NOMO-1 (cell line): Measurements from ENCODE around the gene MACROD2.

Experiments
- DNase-seq, 2 experiments: peaks; one replicate each; lab custom pipeline; 2025; ENCODE audit not compliant: unreplicated experiment in 2 of 2; lab: John Stamatoyannopoulos, UW

MACROD2 gene

DNA sequence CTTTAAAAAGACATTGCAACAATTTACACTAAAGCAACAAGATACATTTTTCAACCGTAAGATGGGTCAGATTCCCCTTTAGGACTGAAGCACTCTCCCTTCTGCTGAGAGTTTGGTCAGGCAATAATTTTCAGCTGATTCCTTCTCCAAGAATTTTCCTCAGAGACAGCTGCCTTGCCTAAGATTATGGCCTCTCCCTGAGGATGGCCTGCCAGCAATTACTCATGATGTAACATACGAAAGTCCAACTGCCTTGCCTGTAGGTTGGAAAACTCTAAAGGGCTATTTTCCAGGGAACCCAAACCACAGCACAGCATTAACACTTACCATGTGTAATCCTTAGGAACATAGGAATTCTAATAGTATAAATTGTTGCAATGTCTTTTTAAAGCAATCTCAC lies 571.2 kb downstream of the MACROD2 start:
- no peak for DNase-seq

DNA sequence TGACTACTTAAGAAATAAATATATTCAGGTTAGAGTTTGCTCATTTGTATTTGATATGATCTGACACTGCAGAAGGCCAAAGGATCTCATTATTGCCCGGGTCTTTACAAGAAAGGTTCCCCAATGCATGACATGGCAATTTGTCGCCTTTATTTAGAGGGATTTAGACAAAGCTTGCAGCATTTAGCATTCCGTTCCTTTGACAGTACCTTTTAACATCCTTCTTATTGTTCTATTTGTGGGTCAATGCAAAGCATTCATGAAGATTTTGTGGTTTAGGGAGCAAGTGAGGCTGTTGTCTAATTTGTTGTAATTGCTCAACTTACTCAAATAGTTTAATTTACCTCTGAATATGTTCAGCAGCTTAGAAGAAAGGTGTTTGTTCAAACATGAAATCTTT lies 572.9 kb downstream of the MACROD2 start:
- DNase-seq: no peak

DNA sequence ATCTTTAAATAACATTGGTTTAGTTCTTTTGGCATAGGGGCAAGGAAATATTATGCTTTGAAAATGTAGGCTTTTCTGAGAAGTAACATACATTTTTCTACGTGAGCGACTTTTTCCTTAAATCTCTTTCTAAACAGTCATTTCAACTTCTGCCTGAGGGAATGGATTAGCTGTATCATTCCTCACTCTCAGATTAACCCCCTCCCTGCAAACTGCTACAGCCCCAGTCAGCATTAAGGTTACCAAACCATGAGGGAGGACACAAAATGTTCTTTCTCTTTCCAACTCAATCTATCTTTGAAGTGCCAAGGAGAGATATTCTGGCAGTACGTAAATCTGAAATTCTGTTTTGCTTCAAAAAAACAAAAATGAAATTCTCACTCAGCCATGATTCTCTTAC lies 573.4 kb downstream of the MACROD2 start:
- DNase-seq: no peak

DNA sequence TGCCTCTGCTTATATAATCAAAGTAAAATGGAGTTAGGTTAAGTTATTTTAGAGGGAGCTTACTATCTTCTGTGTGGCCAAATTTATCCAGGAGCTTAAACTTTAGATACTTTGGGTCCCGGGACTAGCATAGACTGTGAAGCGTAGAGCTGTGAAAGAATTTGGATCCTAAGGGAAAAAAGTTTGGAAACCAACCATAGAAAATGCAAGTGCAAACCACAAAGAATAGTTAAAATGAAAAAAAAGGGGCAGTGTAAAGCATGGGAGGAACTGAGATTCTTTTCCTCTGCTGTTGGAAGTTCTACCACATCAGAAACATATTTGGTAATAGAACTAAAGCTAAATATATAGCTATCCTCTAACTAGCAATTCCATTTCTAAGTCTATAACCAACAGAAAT lies 574.3 kb downstream of the MACROD2 start:
- DNase-seq: no peak

DNA sequence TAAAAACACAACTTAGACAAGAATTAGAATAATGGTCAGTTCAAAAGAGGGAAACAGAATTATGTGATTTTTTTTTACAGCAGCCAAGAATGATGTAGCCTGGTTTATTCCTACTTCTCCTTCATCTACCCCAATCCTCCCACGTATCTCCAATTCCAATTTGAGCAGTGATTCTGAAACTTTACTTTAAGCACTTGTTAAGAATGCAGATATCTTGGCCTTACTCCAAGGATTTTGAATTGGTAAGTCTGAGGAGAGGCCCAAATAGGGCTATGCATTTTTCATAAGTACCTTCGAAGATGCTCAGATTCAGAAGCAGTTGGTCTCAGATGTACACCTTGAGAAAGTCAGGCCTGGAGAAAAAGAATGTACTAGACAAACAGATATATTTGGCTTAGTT lies 575.5 kb downstream of the MACROD2 start:
- no peak for DNase-seq

DNA sequence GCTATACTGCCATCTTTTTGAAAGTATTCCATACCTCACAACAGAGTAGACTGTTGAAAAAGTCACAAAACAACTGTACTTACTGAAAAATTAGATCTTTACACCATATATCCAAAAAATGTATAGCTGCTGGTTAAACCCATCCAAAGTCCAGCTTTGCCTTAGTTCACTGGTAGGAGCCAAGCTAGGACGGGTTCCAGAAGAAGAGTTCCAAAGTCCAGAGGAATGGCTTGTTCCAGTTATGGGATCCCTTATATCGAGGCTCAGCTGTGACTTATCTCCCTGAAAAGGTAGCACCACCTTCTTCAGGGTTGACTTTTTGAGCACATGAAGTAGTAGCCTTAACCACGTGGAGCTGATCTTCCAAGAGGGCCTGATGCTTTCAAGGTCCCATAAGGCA lies 578.4 kb downstream of the MACROD2 start:
- no peak for DNase-seq

DNA sequence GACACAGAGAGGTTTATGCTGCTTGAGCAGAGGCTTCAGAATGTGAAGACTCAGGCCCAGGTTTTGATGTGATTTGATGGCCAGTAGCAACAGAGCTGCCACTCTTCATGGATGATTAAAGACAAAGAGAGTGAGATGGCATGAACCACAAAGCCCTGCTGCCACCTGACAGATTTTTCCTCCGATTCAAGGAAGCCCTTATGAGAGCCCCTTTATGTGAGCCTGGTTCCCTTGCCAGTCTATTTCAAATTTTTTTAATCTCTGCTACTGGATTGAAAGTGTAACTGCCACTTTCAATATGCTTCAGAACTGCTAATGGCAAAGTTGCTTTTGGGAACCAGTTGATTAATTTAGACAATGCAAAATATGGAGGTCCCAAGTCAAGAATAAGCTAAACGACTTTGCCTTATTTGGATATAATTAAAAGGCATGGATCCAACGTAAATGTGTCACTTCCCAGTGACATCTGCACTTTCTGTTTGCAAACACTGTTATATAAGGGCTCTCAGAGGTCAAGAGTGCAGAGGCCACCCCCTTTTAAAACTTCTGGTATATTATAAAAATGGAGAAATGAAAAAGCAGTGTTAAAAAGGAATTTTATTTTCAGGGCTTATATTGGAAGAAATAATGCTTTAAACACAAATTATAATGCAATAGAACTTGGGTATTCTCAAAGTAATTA lies 581.0 kb downstream of the MACROD2 start:
- peak in 1 of 2 experiments; percentile 1 for DNase-seq

DNA sequence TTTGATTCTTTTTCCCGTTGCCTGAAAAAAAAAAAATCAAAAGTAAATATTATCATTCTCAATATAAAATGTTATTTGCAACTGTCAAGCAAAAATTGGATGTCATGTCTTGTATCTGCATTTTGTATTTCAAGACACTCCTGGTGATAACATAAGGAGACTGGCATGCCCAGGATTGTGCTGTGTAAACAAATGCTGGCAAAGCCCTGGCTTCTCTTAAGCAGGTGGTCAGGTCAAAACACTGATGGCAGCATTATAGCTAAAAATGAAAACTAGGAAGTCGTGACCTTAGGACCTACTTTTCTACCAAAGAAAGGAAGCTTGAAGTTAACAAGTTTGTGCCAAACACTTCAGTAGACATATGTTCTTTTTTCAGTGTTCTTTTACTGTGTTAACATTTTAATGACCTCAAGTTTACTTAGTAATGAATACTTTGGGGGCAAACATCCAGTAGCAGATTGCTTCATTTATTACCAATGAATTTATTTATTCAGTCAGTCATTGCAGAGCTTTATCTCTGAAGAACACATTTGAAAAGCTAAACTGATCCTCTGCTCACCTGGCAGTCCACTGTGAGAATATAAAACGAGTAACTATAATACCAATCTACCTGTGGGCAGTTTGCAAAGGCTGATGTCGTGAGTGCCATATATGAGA lies 585.2 kb downstream of the MACROD2 start:
- DNase-seq: no peak

DNA sequence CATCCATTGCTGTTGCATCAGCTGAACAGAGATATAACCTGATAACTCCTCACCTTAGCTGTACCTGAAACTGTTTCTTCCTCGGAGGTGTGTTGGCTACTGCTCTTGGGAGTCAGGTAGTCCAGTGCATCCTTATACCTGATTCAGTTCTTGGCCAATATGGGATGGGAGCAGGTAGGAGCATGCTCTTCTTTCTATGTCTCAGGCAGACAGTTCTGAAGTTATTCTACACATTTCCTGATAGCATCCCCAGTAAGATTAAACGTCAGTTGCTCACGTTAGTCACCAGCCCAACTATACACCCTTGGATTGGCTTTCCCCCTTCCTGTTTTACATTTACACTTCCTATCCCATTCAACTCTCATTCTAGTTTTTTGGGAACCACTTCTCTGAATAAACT lies 586.4 kb downstream of the MACROD2 start:
- DNase-seq: no peak

DNA sequence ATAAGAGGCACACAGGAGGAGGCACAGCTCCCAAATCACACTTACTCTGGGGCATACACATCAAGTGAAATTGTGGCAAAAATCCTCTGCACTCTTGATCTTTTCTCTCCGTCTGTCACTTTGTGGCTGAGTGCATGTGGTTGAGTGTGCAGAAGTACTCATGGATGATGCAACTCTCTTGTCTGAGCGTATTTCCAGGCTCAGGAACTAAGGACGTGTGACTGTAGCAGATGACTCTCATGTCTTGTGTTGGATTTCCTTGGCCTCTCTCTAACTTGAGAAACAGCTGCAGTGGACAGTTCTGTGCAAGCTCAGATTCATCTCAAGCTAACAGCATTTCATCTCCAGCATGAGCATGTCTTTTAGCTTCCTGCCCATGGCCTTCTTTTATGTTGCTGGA lies 587.5 kb downstream of the MACROD2 start:
- DNase-seq: peak in 1 of 2 experiments; percentile 0

DNA sequence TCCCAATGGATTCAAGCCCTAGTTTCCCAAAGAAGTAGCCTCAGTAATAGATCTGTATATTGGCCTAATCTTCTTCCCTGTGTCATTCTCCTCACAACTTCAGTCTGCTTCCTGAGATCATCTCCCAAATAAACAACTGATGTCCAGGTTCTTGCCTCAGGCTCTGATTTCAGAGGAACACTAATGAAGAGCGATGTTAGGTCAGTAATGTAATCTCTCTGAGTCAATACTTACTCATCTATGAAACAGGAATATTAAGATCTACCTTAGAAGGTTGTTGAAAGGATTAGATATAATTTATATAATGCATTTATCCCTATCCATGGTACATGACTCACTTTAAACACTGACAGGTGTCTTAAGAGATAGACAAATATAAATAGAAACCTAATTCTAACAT lies 588.1 kb downstream of the MACROD2 start:
- DNase-seq: no peak

DNA sequence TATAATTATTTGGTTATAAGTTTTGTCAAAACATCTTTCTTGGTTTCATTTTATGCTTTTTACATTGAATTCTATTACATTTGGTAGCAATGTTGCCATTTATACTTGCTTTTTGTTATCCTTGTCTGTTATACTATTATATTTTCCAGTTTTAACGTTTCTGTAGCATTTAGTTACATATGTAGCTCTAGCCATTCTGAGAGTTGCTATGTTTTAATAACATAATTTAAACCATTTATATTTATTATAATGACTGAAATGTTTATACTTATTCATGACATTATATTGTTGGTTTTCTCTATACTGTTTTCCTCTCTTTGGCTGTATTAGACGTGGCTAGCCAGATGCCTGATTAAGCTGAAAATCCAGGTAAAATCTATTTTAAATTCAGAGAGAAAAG lies 594.1 kb downstream of the MACROD2 start:
- no peak for DNase-seq

DNA sequence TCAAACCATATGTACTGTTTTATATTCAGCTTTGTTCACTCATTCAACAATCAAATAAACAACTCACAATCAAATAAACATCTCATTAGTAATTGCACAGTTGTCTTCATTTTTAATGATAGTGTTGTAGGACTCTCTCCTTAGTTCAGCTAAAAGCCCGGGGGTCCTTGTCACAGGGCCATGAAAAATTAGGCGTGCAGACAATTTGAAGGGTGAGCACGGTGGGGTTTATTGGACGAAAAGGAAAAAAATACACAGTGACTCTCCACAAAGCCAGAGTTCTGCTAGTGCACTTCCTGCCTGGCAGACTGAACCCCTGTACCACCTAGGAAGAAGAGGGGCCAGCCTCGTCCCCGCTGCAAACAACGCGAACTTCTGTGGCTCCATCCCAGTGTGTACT lies 599.7 kb downstream of the MACROD2 start:
- no peak for DNase-seq

DNA sequence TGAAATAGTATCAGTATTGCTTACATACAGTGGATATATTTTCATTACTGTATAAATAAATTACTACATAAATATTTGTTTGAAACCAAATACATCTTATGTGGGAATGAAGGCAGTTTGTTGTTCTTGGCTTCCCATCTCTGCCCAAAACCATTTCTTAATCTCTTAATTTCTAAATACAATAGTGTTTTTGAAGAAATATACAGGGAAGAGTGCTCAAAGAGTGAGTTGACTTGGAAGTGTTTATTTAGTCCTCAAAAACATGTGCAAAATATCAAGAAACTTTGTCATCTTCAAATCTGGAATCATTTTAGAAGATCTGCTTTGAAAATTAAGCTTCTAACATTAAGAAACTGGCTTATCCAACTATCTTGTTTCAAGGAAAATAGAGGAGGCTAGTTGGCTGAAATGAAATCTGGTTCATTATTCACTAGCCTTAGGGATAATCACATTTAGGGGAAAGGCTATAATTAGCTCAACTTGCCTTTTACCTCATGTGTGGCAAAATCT lies 601.9 kb downstream of the MACROD2 start:
- no peak for DNase-seq

DNA sequence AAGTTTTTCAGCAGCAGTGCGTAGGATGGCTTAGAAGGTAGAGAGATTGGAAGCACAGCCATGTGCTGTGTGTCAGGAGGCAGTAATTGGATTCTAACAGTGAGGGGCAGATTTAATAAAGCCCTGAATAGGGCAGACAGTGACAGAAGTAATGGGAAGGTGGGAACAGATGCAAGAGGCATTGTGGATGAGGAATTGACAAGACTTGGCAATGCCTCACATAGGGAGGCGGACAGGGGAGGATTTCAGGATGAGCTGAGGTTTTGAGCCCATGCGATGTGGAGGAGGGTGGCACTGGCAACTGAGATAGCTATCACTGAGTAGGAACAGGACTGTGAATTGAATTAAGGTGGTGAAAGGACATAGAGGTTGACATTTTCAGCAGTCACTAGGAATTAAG lies 604.3 kb downstream of the MACROD2 start:
- DNase-seq: no peak

DNA sequence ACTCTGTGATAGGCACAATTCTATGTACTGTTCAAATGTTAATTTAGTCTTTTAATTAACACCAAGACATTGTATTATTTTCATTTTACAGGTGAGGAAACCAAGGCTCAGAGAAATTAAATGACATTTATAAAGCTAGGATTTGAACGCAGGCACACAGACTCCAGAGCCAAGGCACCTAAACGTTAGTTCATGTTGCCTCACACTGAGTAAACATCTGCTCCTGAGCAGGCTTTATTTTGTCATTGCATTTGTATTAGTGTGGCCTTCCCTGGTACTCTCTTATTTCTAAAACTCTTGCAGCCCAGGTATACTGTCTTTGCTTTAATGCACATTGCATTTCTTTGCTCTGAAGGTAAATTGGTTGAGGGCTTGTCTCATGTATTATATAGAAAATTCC lies 605.2 kb downstream of the MACROD2 start:
- DNase-seq: no peak

DNA sequence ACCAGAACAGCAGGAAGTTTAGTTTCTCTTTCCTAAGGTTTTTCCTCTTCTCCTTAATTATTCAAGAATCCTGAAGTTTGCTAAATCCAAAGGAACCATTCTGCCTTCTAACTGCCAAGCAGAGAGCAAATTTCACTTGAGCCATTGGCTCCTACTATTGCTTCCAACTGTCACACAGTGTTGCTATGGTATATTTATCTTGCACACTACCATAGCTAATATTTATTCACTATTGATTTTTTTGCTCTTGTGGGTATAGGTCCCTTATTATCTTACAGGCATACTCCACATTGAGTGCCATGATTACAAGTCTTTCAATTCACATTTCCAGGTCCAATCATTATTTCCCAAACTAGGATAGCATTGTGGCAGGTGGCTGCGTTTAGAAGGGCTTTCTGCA lies 608.8 kb downstream of the MACROD2 start:
- DNase-seq: no peak

DNA sequence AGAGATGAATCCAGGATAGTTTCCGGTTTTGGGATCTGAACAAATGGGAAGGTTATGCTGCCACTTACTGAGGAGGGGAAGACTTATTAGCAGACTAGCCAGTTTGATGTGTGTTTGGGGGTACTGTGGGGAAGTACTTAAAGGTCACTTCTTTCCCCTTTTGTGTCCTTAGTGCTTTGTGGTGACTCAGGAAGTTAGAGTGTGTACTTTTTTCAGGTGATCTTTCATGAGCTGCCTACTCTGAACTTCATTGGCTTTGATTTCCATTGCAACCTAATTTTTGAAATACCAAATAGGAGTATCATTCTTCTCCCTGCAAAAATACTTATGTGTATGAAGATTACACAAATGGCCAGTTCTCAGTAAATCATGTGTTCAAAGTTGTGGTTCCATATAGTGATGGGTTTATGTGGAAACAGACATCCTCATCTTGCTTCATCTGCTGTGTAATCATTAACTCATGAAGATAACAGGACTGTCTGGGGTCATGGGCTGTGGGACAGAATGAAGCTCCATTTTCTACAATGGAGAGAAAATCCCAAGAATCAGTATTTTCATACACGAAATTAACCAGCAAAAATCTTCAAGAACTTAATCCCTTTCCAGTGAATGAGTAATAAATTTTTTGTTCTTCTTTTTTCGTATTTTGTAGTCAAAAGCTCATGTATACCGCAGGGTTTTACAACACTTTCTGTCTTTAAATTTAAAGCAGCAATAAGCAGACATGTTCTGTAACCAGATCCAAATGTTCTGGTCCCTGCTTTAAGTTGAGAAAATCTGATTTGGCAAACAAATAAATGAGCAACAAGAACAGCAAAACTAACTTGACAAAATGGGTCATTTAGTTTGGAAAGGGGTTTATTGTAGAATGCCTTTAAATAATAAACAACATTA lies 614.3 kb downstream of the MACROD2 start:
- DNase-seq: no peak

DNA sequence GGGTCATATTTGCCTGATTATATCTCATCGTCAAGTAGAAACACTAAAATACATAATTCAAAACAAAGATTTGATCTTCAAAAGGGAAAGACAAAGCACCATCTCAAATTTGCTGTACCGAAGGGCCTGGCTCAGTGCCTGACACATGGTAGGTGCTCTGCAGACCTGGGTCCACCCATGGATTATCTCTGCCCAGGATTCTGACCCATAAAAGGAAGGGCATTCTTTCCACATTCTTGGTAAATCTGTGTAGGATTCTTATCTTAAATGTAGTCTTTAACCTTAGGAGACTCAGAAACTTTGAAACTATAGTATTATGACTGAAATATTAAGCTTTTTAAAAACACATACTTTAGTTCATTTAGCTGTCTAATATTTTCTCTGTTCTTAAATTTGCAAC lies 616.2 kb downstream of the MACROD2 start:
- DNase-seq: no peak

DNA sequence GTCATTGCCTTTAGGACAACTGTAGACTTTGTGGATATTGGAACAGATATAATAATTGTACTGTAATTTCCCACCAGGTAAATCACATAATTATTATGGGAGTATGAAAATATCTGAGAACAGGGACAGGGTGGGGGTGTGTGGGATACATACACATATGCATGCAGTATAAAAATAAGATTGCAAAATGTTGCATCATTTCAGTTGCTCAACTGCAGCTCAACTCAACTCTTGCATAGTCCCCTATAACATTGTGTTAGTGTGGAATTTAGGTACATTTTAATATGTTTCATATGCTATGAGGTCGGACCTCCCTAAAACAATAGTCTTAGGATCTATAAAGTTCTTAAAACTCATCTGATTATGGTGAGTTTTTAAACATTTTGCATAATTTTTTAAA lies 617.1 kb downstream of the MACROD2 start:
- peak in 1 of 2 experiments; percentile 8 for DNase-seq

DNA sequence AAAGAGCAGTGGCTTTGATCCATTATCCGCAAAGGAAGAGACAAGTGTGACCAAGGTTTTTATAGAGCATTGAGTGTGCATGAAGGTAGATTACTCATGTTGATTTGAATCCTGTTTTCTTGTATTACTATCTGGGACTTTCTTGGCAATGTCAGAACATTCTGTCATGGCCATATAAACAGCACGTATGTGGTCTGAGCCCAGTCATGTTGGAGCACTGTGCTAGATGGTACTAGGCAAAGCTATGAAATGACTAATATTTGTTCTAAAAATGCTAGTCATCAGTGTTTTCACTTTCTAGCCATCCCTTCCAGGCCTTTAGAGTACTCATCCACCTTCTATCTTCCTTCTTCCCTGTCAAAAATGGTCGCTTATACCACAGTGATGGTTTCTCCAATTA lies 620.7 kb downstream of the MACROD2 start:
- no peak for DNase-seq

DNA sequence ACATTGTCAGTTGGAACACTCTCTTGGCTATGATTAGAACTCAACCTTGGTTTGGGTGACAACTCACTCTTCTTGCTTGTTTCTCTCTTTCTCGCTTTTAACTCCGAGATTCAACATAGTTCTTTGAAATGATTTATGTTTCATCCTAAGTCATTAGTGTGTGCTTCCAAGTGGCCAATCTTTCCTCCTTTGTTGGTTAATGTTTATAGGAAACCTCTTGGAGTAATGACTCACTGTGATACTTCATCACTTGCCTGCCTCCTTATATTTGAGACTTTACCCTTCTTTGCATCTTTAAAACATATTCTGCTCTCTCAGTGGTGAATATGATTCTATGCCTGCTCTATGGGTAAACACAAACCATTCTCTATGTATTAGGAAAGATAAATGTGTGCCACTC lies 621.8 kb downstream of the MACROD2 start:
- DNase-seq: no peak
